ENCODE data around the gene ZNF391.

GRCh38 chr6:27426045-27426620 is 37.6 kb downstream of the ZNF391 start:
- TF ChIP-seq ZNF707 (tag by site-specific recombination; IDR thresholded peaks at IDR 0.05) (no peak), CTCF (tag by site-specific recombination; IDR thresholded peaks at IDR 0.05) (no peak), YY1 (tag by site-specific recombination; IDR thresholded peaks at IDR 0.05) (no peak), KLF10 (tag by site-specific recombination; IDR thresholded peaks at IDR 0.05) (no peak), ZNF121 (tag by site-specific recombination; IDR thresholded peaks at IDR 0.05) (no peak), HOXA7 (CRISPR knock-in tag; IDR thresholded peaks at IDR 0.05; ENCODE audit: borderline replicate concordance) (no peak), ZNF10 (tag by site-specific recombination; IDR thresholded peaks at IDR 0.05) (no peak), ZNF776 (tag by site-specific recombination; IDR thresholded peaks at IDR 0.05; ENCODE audit: borderline replicate concordance) (no peak), ZNF18 (tag by site-specific recombination; IDR thresholded peaks at IDR 0.05) (no peak), ZNF19 (tag by site-specific recombination; IDR thresholded peaks at IDR 0.05; ENCODE audit: low read depth) (no peak)

Measured in HEK293 (cell line).